ENCODE measurements around the gene JAZF1.

JAZF1 gene

DNA sequence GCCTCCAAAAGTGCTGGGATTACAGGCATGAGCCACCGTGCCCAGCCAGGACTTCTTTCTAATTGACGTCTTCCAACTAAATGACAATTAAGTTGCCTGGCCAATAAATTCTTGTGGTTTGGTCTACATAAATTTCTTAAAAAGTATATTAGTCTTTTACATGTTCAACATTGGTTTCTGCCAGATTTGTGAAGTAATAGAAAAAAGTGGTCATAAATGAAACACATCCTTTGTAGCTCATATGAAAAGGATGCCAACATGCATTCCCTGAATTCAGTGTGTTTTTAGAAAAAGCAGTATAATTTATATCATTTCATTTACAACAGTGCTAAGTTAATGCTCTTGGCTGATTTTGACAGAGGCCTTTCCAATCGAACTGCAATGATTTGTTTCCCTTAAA is 225.6 kb downstream of the JAZF1 start:
- no peak for DNase-seq

DNA sequence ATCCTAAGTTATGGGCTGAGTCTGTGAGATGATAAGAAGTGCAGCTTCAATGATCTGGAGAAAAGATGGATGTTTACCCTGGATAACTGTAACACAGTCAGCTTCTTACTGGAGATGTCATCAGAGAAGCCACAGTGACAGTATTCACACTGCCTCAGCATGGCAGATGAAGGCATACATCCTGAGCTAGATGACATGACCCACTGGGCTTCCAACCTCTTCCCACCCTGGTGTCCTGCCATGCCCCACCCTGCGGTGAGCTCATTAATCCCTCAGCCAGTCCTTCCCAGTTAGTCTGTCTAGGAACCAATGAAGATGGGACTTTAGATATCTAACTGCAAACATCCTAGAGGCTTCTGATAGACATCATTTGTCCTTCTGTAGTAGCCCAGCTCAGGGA is 226.8 kb downstream of the JAZF1 start:
- no peak for DNase-seq

DNA sequence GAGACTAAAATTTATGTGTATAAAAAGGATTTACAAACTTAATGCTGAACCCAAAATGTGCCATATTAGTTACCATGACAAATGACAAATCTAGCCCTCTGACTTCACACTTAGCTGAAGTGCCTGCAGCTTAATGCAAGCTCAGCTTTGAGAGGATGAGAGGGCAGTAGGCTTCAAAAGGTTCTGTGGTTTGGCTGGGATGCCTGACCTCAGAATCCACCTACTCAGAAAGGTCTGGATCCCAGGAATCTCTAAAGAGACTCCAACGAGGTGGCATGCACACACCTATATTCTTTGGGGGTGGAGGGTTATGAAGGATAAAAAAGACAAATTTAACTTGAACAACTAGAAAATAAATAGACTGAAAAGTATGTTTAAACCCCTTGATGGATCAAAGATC is 227.2 kb downstream of the JAZF1 start:
- no peak for DNase-seq

DNA sequence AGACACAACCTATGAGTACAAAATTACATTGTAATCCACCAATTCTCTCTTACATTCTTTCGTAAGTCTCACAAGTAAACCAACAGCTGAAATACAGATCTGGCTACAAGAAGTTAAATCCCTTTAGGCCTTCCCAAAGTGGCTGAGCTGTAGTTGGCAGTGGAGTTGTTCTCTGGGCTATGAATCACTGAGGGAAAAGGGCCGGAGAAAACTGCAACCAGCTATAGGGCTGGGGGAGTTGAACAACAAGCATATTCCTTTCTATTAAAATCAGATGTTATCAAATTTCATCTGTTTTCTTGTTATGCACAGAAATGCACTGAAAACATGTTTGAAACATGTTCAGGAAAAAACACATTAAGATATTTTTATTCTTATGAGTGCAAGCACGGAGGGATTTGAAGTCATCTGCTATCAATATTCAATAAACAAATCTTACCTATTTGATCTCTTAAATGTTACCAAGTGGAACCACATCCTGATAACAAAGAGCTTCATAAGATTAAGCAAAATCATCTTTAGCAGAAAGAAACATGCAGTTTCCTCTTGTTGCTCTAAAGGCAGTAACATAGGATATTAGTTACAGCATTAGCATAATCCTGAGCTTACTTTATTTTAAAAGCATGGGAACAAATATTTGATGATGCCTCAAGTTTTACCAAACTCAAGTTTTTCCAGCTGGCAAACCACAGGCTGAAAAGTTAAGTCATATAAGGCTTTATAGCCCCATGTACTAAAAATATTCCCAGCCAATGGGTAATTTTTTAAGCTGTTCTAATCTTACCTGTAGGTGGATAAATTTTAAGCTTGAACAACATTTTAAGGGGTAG is 227.9 kb downstream of the JAZF1 start:
- DNase-seq = no peak

DNA sequence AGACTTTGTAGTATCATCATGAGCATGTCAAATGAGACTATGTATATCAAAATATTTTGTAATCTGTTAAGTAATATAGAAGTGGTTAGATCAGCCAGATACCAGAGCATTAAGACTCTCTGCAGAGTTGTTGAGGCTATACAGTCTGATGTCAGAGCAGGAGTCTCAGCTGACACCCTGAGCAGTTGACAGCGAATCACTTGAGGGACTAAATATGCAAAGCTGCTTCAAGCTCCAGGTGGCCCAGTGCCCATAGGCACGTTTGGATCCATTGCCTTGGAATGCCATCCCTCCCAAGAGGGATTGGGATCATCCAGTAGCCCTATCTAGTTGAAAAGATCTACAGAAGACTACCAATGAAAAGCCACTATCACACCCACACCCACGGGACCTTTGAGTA is 230.5 kb downstream of the JAZF1 start:
- DNase-seq = no peak

DNA sequence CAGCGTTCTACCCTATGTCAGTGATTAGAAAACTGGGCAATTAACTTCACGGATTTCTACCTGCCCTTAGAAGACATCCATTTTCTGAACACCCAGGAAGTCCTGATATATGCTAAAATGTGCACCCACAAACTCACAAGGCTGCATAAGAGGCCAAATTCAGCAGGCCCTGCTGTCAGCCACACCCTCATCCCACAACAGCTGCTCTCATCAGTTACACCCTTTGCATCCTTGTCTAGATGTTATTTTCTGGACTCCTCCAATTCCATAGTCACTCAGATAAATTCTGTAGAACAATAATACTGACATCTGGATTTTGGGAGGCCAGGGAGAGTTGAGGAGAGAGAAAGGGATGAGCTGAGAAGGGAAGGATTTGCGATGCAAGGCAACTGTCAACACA is 231.7 kb downstream of the JAZF1 start:
- no peak for DNase-seq

DNA sequence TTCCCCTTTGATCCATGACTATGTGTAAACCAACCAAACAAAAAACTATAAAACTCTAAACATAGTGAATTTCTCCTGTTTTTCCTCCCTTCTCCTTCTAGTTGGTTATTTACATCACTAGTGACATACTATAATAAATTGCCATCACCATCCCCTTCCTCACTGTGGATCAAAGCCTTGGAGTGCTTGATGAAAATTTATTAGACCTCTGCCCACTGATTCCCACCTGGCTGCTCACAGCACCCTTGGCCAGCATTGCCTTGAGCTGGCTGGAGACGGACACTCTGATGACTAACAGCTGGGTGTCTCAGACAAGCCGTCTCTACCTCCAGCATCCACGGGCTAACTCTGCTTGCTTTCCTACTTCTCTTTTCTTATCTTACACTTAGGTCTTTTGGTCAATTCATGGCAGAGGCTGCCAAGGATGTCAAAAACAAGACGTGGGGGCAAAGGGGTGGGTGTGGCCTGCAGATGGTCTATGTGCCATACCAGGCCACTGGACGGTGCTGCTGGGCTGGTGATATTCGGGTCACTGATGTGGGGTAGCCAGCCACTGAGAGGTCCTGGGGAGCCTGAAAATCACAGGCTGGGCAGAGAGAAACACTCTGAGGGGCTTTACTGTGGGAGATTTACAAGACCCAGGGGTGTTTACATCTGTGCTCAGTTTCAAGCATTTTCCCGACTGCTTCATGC is 232.9 kb downstream of the JAZF1 start:
- DNase-seq = no peak

DNA sequence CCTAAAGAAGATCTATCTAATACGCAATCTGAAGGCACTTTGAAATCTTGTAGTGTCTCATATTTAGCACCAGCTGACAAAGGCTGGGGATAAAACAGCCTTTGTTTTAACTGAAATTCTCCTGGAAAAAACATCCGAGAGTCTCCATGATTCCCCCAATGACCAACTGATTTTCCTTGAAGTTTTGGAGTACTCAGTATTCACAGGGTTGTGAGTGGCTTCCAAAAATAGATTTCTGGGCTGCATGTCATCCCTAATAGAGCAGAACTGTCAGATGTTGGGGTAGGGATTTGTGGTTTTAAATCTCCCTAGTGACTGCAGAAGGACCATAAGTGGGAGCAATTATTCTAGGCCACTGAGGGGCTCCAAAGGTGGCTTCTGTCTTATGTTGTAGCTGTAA is 234.2 kb downstream of the JAZF1 start:
- DNase-seq = no peak

DNA sequence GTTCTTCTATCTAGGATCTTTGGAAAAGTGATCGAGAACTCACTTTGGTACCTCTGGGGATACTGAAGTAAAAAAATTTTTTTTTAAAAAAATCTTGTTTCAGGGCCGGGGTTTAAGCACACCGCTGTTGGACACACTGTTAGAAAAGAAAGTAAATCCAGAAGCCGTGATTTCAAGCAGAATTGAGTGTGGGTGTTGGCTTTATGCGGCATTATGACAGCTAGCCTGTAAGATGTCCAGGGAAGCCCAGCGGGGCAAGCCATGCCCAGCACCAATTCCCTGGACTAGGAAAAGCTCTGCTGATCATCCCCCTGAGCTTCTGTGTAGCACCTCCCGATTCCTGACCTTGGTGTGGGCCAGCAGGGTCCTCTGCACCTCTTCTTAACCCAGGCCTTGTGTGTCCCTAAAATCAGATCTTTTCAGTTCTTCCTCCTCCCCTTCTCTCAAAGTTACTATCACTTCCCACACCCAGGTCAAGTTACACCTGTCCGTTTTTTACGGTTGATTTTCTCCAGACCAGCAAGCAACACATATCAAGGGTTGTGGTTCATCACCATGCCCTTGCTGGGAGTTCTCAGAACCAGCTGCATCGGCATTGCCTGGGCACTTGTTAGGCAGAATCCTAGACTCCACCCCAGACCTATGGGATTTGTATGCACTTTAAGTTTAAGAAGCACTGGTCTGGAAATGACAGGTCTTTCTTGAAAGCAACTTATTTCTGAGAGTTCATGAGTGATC is 235.4 kb downstream of the JAZF1 start:
- no peak for DNase-seq

DNA sequence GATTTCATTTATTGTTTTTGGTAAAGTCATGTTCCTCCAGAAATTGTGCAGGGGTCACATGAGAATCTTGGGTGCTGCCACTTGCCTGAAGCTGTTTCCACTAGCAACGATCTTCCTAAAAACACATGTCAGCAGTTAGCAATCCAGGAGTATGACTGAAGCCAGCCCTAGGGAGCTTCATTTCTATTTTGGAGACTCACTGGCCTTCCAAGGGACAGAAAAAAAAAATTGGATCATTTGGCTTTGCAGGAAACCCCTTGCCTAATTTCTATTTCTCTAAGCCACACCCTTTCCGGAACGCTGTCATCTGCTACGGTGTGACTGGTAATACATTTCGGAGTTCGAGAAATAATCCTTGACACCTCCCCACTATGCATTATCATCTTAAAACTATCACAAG is 236.0 kb downstream of the JAZF1 start:
- no peak for DNase-seq

DNA sequence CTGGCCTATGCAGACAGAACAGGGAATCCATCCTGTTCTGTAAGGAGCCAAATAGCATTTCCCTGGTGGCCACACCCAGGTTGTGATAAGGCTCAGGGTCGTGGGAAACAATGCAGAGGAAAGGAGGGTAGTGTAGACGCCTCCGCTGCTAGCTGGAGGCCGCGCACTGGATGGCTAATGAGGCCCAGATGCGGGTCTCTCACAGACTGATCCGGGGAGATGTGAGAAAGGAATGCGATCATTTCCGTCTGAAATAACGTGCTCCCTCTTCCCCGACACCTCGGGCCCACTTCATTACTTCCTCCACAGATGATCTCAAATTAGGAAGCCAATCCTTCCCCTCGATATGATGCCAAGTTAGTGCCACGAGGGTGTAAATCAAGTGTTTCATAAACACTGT is 237.4 kb downstream of the JAZF1 start:
- DNase-seq = no peak

DNA sequence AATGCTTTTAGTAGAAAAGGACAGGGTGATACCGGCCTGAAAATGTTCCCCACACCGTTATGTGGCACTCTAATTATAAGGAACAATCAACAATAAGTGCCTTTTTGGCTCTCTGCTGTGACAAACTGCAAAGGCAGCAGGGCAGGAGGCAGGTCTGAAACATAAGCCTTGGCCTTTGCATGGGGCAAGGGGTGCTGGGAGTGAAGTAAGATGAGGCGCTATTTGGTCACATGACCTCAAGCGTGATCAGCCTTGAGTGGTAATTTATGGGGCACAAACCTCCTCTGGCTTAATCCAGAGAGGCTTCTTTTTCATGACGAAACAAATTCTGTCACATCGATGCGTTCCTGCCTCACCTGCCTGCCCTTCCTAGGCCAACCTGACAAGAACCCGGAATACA is 237.9 kb downstream of the JAZF1 start:
- no peak for DNase-seq

DNA sequence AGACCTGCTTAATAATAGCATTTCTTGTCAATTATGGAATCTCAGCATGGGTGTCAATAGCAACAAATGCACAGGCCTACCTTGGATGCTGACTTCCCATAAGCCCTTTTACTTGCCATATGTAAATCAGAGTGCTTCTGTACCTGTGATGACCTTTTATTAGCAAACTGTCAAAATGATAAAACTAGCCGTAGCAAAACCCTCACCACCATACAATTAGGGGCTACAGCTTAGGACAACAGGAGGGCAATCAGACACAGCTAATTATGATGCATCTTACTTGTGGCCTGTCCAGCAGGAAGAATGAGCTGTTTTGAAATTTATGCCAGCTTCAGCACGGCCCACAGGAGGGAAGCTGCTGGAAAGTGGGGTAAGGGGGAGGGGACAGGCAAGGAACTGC is 239.1 kb downstream of the JAZF1 start:
- peak; percentile 45 for DNase-seq

DNA sequence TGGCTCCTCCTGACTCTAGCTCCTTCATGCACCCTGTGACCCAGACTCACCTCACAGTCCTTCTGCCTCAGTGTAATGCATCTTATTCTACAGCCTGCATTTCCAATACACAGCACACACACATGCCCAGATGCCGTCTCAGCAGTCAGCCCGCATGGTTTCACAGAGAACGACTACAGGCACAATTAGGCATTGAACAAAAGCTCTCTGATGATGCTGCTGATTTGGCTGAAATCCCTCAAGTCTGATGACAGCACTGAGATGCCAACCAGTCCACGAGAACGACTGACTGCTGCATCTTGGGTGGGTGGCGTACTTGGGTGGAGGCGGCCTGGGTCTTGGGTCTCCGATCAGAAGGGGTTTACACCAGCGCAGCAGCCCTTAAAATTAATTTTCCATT is 240.3 kb downstream of the JAZF1 start:
- DNase-seq = no peak

DNA sequence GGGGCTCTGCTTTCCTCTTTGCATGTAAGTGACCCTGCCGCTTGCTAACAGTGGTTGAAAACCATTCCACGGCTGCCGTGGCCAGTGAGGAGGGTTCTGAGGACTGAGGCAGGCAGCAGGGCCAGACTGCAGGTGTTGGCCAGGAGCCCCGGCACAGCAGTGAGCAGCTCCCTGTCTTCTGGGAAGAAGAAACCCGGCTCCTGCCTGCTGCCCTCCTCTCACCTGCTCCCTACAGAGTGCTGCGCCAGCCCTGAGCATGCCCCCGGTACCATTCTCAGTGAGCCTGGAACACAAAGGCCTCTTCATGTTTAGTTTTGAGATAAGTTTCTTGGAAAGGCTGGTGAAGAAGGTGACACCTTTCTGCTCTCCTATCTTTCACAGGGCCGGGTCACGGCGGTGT is 240.7 kb downstream of the JAZF1 start:
- DNase-seq = no peak

DNA sequence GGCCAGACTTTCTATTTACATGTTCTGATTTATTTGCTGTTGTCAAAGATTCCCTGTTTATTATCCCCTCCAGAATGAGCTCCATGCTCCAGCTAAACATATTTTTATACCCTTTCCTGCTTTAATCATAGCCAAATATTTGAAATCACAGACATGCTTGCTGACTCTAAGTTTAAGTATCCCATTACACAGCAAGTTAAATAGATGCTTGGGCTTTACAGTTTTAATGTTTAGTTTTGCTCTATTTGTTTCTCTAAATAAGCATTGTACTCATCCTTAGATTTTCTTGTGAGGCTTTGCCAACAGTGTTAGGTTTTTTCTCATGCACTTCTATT is 243.9 kb downstream of the JAZF1 start:
- DNase-seq = no peak

DNA sequence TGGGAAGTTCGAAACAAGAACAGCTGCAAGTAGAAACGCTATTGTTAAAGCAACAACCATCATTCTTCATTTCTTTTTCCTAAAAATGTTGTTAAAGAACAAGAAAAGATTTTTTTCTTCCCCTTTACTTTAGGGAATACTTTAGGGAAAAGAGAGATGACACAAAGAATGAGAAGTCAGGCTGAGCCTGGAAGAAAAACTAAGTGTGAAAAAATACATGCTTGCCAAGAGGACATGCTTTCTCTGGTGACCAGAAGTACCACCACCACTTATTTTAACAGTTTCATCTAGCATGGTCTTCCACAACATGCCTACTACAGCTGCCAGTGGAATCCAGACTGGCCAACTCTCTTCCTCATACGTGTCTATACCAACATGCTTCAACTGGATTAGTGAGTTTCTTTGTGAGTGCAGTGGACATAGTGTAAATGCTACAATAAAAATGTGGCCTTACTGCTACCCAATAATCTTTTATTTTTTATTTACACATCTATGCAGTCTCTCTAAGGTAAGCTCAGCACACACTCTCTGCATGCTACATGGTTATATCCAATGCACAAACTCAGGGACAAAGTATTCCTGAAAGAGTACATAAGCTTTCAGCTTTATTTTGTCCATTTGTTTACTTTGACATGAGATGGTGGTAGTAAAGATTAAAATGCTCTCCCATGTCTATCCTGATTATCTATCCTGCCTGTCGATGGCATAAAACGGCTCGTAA is 244.4 kb downstream of the JAZF1 start:
- no peak for DNase-seq

DNA sequence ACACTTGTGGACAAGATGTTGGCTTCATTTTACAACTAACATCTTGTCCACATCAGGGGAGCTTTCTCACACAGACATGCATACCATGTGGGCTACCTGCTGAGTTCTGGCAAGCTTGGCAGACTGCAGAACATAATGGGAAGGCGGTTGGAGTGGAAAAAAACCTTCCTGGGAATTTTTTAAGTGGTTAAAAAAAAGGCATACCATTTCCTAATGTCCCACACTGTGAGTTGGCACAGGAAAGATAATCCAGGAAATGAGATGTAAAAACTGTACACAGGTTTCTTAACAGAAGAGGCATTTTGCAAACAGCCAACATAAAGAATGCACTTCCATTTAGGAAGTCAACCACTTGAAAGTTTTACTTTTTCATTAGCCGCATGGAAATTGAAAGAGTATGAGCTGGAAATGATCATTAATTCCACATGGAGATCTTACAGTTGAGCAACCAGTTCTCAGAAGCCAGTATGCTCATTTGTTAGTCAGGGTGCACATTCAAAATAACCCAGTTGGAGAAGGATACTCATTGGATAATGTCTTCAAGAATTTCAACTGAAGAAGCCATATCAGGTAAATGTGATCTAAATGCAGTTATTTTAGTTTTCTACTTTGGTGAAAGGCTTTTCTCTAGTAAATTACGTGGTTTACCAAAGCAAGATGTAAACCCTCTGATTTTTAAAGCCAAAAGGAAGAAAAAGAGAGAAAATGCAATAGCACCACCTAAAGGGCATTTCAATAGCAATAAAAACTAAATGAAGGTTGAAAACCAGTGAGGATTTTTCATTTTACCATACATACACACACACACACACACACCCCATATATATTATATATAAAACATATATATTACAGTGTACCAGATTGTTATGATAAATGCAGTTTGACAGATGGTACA is 246.7 kb downstream of the JAZF1 start:
- DNase-seq = no peak

DNA sequence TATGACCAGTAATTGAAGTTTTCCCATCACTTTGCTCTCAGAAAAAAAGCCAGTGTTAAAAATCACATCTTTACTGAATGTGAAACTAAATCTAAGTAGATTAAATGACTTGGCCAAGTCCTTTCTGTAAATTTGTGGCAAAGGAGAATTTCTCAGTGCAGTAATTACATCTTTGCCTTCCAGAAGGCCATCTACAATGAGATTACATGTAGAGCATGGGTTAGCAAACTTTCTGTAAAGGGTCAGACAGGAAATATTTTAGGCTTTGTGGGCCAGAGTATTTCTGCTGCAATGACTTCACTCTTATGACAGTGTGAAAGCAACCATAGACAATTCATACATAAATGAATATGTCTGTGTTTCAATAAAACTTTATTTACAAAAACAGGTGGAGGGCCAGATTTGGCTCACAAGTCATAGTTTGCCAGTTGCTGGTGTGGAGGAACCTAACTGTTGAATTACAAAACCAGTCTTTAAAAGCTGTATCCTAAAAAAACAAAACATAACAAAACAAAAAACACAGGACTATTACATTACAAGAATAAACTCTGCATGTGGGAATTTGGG is 249.6 kb downstream of the JAZF1 start:
- DNase-seq = no peak

DNA sequence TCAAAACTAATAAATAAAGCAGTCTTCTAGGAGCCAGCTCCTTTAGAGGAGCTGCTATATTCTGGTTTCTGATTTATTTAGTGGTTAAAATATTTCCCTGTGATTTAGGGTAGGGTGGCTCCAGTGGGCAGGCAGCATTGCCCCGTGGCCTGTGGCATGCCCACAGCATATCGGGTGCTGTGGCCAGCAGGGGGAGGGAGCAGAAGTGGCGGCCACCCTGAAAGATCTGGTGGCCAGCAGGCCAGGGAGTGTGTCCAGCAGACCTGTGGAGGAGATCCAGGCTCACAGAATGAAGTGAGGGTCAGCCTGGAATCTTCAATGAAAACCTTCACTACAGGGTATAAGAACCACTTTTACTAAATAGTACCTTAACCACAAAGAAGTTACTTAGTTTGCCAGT is 251.5 kb downstream of the JAZF1 start:
- DNase-seq = no peak

DNA sequence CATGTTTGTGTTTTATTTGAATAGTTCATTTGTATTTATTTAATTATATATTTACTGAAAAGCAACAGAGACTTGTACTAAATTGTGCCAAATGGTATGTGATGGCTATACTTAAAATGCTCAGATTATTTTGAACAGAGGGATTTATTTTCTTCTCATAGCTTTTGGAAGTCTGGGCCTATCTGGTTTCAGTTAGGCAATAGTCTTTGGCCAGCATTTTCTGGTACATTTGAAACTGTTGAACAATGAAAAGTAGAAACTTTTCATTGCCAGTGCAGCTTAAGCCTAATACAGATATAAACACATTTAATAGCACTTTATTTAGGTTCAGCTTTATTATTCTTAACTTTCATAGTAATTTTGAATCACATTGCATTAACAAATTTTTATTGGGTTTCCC is 252.6 kb downstream of the JAZF1 start:
- no peak for DNase-seq

DNA sequence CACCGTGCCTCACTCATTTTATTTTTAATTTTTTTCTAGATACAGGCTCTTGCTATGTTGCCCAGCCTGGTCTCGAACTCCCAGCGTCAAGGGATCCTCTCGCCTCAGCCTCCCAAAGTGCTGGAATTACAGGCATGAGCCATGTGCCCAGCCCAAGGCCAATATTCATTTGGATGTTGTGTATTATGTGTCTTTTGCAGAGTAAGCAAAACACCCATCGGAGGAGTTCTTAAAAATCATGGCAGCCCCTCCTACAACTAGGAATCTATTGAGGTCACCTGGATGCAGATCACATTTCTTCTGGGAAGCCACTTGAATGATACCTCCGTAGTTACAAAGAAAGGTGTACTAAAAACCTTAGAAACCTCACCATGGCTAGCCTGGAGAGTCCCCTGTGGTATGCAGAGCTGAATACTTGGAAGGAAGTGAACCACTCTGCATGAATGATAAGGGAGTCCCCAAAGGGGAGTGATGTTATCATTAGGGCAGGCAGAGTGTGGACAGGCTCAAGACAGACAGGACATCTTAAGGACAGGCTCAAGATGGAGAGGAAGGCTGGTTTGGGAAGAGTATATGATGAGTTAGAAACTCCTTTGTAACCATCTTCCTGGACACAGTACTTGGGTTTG is 254.9 kb downstream of the JAZF1 start:
- no peak for DNase-seq

All from NCI-H1105 treated with DMSO at 0.1 percent for 48 hours (cell line).